GM12872 (cell line): Measurements from ENCODE around the gene EYA3.

Source experiments
- CTCF ChIP-seq: IDR thresholded peaks from 3 replicates; pipeline ENCODE4 v1.5.1; 2011; ENCODE audit warnings: low read depth, mild to moderate bottlenecking, low read length, moderate library complexity; ENCODE audit not compliant: insufficient read depth

Gene EYA3

GRCh38 chr1:28027238-28027637 is 61.2 kb downstream of the EYA3 start:
- TF ChIP-seq CTCF = no peak

- no peak for TF ChIP-seq CTCF
Measured at GRCh38 chr1:28026329-28026728, 62.1 kb downstream of the EYA3 start.

- TF ChIP-seq CTCF = no peak
Measured at GRCh38 chr1:28021064-28021463, 67.3 kb downstream of the EYA3 start.

GRCh38 chr1:28010969-28011368 is 77.4 kb downstream of the EYA3 start:
- no peak for TF ChIP-seq CTCF

DNA sequence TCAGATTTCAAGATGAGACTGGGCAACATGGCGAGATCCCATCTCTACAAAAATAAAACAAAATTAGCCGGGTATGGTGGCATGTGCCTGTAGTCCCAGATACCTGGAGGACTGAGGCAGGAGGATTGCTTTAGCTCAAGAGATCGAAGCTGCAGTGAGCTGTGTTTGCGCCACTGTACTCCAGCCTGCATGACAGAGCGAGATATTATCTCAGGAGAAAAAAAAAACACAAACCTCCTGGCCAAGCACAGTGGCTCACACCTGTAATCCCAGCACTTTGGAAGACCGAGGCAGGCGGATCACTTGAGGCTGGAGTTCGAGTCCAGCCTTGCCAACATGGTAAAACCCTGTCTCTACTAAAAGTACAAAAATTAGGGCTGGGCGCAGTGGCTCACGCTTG is 85.8 kb downstream of the EYA3 start:
- TF ChIP-seq CTCF = no peak

DNA sequence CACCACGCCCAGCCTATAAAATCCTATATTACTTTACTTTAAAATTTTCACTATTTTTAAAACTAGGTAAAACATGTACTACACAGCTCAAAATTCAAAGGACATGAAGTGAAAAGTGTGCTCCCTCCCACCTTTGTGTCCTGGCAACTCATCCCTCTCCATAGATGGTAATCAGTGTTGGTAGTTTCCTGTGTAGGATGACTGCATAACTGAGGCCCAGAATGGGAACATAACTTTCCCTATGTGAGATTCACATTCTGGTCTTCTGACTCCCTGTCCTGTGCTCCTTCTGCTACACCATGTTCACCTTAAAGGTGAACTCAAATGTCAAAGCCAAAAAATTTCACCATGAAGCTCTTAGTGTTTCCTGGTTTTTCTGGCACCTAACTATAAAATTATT is 89.4 kb downstream of the EYA3 start:
- no peak for TF ChIP-seq CTCF

DNA sequence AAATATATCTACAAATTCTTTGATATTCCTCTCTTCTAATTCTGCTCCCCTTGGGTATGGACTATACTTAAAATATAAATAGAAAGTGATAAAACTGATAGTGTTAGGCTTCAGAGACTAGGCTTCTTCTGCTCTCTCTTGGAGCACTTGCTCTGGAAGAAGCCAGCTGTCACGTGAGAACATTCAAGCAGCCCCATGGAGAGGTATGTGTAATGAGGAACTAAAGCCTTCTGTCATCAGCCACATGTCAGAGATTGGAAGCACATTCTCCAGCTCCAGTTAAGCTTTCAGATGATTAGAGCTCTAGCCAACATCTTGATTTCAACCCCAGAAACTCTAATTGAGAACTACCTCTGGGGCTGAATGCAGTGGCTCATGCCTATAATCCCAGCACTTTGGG is 94.3 kb downstream of the EYA3 start:
- no peak for TF ChIP-seq CTCF

GRCh38 chr1:27993241-27993640 is 95.2 kb downstream of the EYA3 start:
- no peak for TF ChIP-seq CTCF
